NCI-H510A (cell line): ENCODE data around the gene UQCRHL.
A peak's percentile ranks its signal among the peaks of the same experiment; 100 is the strongest.
"Not testable (repeated sequence)": the region's sequence is repeated elsewhere in the genome, so short reads cannot be mapped to it uniquely, and the experiment has no call there.

Source experiments
- DNase-seq: peaks from one replicate; lab custom pipeline; 2025; lab: John Stamatoyannopoulos, UW

UQCRHL gene

GRCh38 chr1:15807549-15807948 is at the start of gene UQCRHL:
Gene UQCRHL (minus strand): TSS chr1:15807649. CDS start chr1:15807649, 0 bp downstream.
- not testable (repeated sequence) for DNase-seq

- DNase-seq = no peak
These were observed 49.4 kb upstream of the UQCRHL start for GRCh38 chr1:15856888-15857287.

DNA sequence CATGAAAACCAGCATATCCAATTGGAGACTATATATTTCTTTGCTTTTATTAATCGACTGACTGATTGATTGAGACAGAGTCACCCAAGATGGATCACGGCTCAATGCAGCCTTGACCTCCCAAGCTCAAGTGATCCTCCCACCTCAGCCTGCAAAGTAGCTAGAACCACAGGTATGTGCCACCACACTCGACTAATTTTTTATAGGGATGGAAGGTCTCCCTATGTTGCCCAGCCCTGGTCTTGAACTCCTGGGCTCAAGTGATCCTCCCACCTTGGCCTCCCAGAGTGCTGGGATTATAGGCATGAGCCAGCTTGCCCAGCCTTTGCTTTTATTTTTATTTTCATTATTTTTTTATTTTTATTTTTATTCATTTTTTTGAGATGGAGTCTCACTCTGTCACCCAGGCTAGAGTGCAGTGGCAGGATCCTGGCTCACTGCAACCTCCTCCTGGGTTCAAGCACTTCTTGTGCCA is 45.4 kb upstream of the UQCRHL start:
- DNase-seq = no peak

DNA sequence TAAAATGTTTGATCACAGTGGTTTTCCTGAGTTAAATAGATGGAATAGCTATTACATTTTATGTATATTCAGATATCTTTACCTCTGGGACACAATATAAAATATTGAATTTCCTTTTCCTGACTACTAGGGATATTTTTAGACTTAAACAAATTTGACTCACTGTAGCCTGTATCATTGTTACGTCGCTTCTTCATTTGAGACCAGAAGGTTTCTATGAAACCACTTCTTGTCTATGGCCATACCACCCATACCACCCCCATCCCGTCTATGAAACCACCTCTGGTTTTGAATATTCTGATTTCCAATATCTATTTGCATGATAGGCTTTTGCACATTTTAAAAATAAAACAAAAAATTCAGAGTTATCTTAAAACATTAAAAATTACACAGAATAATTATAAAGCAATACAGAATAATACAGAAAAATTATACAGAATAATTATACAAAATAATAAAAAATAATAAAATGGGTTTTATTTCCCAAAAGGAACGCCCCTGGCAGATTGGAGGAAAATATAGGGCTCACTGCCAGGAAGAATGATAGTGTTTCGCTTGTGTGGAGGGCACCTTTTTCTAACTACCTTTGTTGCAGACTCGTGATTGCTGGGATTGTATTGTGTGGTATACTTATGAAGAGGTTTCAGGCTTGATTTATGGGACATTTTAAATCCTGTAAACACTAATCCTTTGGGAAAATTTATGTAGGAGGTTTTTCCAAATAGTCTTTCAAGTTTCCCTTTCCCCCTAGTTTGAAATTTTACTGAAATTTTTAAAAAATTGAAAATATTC is 44.8 kb upstream of the UQCRHL start:
- DNase-seq = no peak

- peak; percentile 24 for DNase-seq
These were observed 44.0 kb upstream of the UQCRHL start for GRCh38 chr1:15851210-15852035.

GRCh38 chr1:15850471-15851001 is 43.1 kb upstream of the UQCRHL start:
- DNase-seq = no peak

GRCh38 chr1:15849775-15850324 is 42.4 kb upstream of the UQCRHL start:
- peak; percentile 94 for DNase-seq

- peak; percentile 97 for DNase-seq
These were observed 41.7 kb upstream of the UQCRHL start for GRCh38 chr1:15848929-15849774.

DNA sequence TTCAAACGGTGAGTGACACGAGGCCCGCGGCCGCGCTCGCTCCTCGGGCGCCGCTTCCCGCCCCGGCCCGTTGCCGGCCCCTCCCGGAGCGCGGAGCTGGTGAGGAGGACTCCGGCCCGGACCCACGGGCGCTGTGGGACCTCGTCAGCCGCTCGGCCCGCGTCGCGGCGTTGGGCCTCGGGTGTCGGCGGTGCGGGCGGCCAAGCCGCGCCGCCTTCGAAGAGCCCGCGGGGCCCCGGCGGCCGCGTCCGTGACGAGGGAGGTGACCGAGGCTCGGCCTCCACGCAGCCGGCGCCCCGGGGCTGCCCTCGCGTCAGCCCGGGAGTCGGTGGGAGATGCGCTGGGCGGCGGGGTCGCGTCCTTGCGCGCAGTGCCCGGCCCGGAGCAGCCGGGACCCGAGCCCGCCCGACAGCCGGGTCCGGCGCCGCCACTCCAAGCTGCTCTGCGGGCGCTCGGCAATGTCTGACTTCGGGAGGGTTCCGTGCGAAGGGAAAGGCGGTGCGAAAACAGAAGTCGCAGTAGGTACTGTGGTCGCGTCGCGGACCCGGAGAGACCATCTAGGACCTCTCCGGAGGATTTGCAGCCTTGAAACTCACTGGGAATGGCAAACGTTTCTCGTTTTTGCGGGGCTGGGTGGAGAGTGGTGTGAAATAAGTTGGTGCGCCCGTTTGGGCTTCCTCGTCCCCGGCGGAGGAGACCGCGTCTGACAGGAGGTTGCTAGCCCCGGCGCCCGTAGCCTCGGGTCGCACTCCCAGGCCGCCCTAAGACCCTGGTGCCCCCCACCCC is 40.9 kb upstream of the UQCRHL start:
- peak; percentile 27 for DNase-seq

DNA sequence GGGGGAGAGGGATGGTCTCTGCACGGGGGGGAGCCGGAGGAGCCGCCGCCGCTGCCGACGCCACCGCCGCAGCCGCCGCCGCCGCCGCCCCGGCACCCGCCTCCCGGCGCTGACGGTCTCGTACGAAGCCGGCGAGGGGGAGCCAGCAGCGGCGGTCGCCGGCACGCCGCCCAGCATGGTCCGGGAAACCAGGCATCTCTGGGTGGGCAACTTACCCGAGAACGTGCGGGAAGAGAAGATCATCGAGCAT is 40.4 kb upstream of the UQCRHL start:
- DNase-seq = no peak

- peak; percentile 99 for DNase-seq
These were observed 39.8 kb upstream of the UQCRHL start, which contains the start of gene SPEN for GRCh38 chr1:15847100-15847892. Gene SPEN (plus strand): TSS chr1:15847707. CDS start chr1:15848068, 361 bp downstream.

DNA sequence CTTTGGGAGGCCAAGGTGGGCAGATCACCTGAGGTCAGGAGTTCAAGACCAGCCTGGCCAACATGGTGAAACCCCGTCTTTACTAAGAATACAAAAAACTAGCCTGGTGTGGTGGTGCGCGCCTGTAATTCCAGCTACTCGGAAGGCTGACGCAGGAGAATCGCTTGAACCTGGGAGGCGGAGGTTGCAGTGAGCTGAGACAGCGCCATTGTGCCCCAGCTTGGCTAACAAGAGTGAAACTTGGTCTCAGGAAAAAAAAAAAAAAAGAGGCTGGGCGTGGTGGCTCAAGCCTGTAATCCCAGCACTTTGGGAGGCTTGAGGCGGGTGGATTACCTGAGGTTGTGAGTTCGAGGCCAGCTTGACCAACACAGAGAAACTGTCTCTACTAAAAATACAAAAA is 38.6 kb upstream of the UQCRHL start:
- not testable (repeated sequence) for DNase-seq

DNA sequence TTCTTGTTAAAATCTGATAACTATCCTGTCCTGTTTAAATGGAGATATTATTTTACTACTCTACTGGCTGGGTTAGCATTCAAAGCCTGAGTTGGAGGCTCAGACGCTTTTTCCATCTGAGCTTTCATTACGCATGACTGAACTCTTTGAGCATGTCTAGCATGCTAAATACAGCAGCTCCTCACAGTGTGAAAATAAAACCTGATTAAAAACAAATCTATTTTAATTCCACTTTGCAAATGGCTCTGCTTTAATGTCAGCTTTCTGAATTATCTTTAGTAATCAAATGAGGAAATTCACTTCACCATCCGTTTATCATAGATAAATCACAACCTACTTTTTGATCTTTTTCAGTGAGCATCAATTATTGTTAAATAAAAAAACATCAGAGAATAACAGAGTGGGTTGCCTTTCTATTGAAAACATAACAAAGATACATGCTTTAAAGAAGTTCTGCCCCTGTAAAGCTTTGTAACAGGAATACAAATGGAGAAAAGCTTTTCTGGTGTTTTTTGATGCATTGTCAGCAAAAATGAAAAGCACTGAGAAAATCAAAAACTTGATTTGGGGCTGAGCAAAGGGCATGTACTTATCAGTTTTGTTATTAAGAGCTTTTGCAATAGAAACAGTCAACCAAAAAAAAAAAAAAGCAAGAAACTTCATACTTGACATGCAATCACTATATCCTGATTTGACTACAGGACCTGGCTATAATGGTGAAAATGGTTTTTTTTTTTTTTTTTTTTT is 36.5 kb upstream of the UQCRHL start:
- DNase-seq = no peak

DNA sequence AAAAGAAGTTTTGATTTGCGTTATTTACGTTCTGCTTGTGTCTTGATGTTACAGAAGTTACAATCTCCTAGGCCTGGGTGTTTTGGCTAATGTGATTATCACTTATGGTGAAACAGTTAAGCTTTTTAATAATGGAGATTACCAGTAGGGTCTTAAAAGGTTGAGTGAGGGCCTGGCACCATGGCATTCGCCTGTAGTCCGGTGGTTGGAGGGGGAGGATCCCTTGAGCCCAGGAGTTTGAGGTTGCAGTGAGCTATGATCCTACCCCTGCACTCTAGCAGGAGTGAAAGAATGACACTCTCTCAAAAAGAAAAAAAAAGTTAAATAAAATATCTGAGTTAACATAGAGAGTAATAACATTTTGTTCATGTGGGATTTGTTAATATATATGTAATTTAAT is 31.3 kb upstream of the UQCRHL start:
- DNase-seq = no peak

- no peak for DNase-seq
These were observed 30.5 kb upstream of the UQCRHL start for GRCh38 chr1:15837931-15838330.

DNA sequence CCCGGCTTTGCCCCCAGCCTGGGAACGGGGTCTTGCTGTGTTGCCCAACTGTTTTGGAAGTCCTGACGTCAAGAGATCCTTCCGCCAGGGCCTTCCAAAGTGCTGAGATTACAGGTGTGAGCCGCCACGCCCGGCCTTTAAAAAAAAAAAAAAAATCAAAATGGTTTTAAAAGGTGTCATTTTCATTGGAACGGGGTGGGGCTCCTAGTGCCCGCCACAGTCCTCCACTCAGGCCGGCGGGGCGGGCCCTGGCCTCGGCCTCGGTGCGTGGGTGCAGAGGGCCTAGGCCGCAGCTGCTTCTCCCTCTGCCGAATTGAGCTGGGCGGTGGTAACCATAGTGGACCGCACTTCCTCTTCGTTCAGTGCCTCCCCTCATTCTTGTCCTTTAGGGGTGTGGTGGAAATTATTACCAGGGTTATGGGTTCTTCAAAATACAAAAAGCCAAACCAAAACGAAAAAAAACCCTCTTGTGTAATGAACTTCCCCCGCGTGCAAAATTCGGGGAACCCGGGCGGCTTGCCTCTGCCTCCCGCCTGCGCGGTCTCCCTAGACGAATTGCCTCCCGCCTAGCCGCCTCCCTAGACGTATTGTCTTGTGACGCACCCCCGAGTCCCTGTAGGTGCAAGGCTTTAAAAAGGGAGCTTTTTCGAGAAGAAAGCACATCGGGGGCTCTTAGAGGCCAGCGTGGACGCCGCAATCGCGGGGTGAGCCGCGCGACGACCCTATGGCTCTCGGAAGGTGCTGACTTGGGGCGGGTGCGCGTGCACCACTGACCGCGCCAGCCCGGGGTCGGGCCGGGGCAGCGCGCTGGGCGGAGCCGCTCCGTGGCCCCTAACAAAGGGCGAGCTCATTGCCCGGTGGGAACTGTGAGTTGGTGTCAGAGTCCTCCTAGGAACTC is 29.6 kb upstream of the UQCRHL start:
- no peak for DNase-seq

DNA sequence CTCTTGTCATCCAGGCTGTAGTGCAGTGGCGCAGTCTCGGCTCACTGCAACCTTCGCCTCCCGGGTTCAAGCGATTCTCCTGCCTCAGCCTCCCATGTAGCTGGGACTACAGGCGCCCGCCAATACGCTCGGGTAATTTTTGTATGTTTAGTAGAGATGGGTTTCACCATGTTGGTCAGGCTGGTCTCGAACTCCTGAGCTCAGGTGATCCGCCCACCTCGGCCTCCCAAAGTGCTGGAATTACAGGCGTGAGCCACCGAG is 29.0 kb upstream of the UQCRHL start:
- not testable (repeated sequence) for DNase-seq

GRCh38 chr1:15835741-15836510 is 28.5 kb upstream of the UQCRHL start:
- DNase-seq = peak; percentile 100
